SK-N-SH (cell line): Measurements from ENCODE around the gene SUPT20HL1. TPM values are rescaled to one million over a fixed set of nuclear protein-coding genes. Genes with fewer than 3 reads are reported as not detected.

Experiments used
- CTCF ChIA-PET: fragments of 300-600, 350-600 bp; formaldehyde crosslinking; extraction: SDS; loops from one replicate; lab custom pipeline; 2021; lab: Yijun Ruan, JAX
- POLR2A ChIA-PET: fragments of 350-600 bp; sonication (Branson Sonifier 250); formaldehyde crosslinking; extraction: SDS; loops from one replicate; lab custom pipeline; 2020; ENCODE audit warnings: antibody characterized with exemption, inconsistent platforms; lab: Yijun Ruan, JAX
- DNase-seq: peaks from one replicate; pipeline ENCODE4 v3.0.0; 2012
- H2AFZ ChIP-seq: fragments of 200-600 bp; sonication (generic); 2 replicates; pipeline ENCODE4 v1.8.1; 2016; ENCODE audit warnings: antibody characterized with exemption, mild to moderate bottlenecking, low read depth
- H3F3A ChIP-seq: fragments of 200-600 bp; sonication (generic); replicated peaks from 2 replicates; pipeline ENCODE3; 2016; ENCODE audit warnings: antibody characterized with exemption, mild to moderate bottlenecking; ENCODE audit not compliant: insufficient read depth
- H3K27ac ChIP-seq, 2 experiments: fragments of 200-500 bp in 1 of 2; fragments of 200-600 bp in 1 of 2; sonication (Bioruptor generic) in 1 of 2; sonication (generic), shearing (Covaris generic) in 1 of 2; 2 replicates each; pipeline versions ENCODE4 v1.5.1 to v1.6.1; 2014 to 2016; ENCODE audit warnings: low read depth in 2 of 2, inconsistent platforms in 1 of 2, low read length in 1 of 2, mild to moderate bottlenecking in 1 of 2, mixed read lengths in 1 of 2
- H3K27me3 ChIP-seq: fragments of 200-600 bp; sonication (generic), shearing (Covaris generic); 2 replicates; pipeline ENCODE4 v1.6.1; 2016; ENCODE audit warnings: mixed run types; ENCODE audit not compliant: insufficient read depth
- H3K36me3 ChIP-seq, 2 experiments: fragments of 200-500 bp in 1 of 2; fragments of 200-600 bp in 1 of 2; sonication (Bioruptor generic) in 1 of 2; sonication (generic) in 1 of 2; replicated peaks in 1 of 2; 2 replicates each; pipeline versions ENCODE3 to v1.5.1; 2014 to 2016; ENCODE audit warnings: low read length in 1 of 2, mild to moderate bottlenecking in 1 of 2; ENCODE audit not compliant: insufficient read depth in 2 of 2, control insufficient read depth in 1 of 2
- H3K4me1 ChIP-seq, 2 experiments: fragments of 200-500 bp in 1 of 2; fragments of 200-600 bp in 1 of 2; sonication (Bioruptor generic) in 1 of 2; sonication (generic), shearing (Covaris generic) in 1 of 2; 2 replicates each; pipeline versions ENCODE4 v1.5.1 to v1.6.1; 2014 to 2016; ENCODE audit warnings: low read depth in 1 of 2, low read length in 1 of 2, mixed run types in 1 of 2; ENCODE audit not compliant: insufficient read depth in 2 of 2, control insufficient read depth in 1 of 2
- H3K4me2 ChIP-seq: fragments of 200-600 bp; sonication (generic), shearing (Covaris generic); 2 replicates; pipeline ENCODE4 v1.6.1; 2017; ENCODE audit warnings: mixed run types
- H3K4me3 ChIP-seq, 2 experiments: fragments of 200-500 bp in 1 of 2; fragments of 200-600 bp in 1 of 2; sonication (Bioruptor generic) in 1 of 2; sonication (generic), shearing (Covaris generic) in 1 of 2; 2 replicates each; pipeline versions ENCODE4 v1.5.1 to v1.8.1; 2014 to 2016; ENCODE audit warnings: low read depth in 2 of 2, inconsistent platforms in 1 of 2, low read length in 1 of 2, mild to moderate bottlenecking in 1 of 2, mixed read lengths in 1 of 2, moderate library complexity in 1 of 2
- H3K79me2 ChIP-seq: fragments of 200-600 bp; sonication (generic); 2 replicates; pipeline ENCODE4 v1.8.1; 2017; ENCODE audit warnings: mild to moderate bottlenecking; ENCODE audit not compliant: insufficient read depth
- H3K9ac ChIP-seq: fragments of 200-600 bp; sonication (generic); 2 replicates; pipeline ENCODE4 v1.6.1; 2017; ENCODE audit warnings: mixed run types
- H3K9me2 ChIP-seq: fragments of 200-600 bp; sonication (generic); 2 replicates; pipeline ENCODE4 v1.6.1; 2017; ENCODE audit warnings: mixed run types
- H3K9me3 ChIP-seq: fragments of 200-600 bp; sonication (generic); 2 replicates; pipeline ENCODE4 v1.6.1; 2017; ENCODE audit warnings: mixed run types, mild to moderate bottlenecking, moderate library complexity
- H4K20me1 ChIP-seq: fragments of 200-600 bp; sonication (generic); 2 replicates; pipeline ENCODE4 v1.6.1; 2017; ENCODE audit warnings: mild to moderate bottlenecking, mixed run types; ENCODE audit not compliant: insufficient read depth
- CHD2 ChIP-seq: fragments of 150-350 bp; IDR thresholded peaks from 2 replicates; pipeline ENCODE4 v1.6.1; 2018; ENCODE audit warnings: low read length; ENCODE audit not compliant: partially characterized antibody
- EP300 ChIP-seq, 2 experiments: IDR thresholded peaks; 2 replicates each; pipeline versions ENCODE4 v1.4.0 to v1.6.1; 2012; ENCODE audit warnings: borderline replicate concordance in 1 of 2, low read depth in 1 of 2, low read length in 1 of 2
- FOSL2 ChIP-seq: IDR thresholded peaks from 2 replicates; pipeline ENCODE4 v1.4.0; 2012; ENCODE audit warnings: low read depth, mild to moderate bottlenecking, moderate library complexity, borderline replicate concordance
- FOXJ3 ChIP-seq: sonication (generic); formaldehyde crosslinking; IDR thresholded peaks from 2 replicates; pipeline ENCODE4 v1.5.1; 2020; ENCODE audit warnings: mild to moderate bottlenecking, missing genetic modification reagents
- FOXM1 ChIP-seq: IDR thresholded peaks from 2 replicates; pipeline ENCODE4 v1.4.0; 2012; ENCODE audit warnings: low read depth, mild to moderate bottlenecking
- GABPA ChIP-seq: IDR thresholded peaks from 2 replicates; pipeline ENCODE4 v1.4.0; 2012; ENCODE audit warnings: low read depth, mild to moderate bottlenecking
- JUND ChIP-seq: IDR thresholded peaks from 2 replicates; pipeline ENCODE4 v1.4.0; 2012
- MEF2A ChIP-seq: IDR thresholded peaks from 2 replicates; pipeline ENCODE4 v1.4.0; 2012; ENCODE audit warnings: low read depth, borderline replicate concordance
- RCOR1 ChIP-seq: fragments of 150-350 bp; IDR thresholded peaks from 2 replicates; pipeline ENCODE4 v1.6.1; 2017; ENCODE audit warnings: antibody characterized with exemption, low read length
- RXRA ChIP-seq: IDR thresholded peaks from 2 replicates; pipeline ENCODE4 v1.4.0; 2012; ENCODE audit warnings: low read depth, mild to moderate bottlenecking, borderline replicate concordance
- SIN3A ChIP-seq: IDR thresholded peaks from 2 replicates; pipeline ENCODE4 v1.6.1; 2012; ENCODE audit warnings: low read depth, mild to moderate bottlenecking, low read length, moderate library complexity, borderline replicate concordance
- SMC3 ChIP-seq: IDR thresholded peaks from 2 replicates; pipeline ENCODE4 v1.6.1; 2012; ENCODE audit warnings: low read depth, low read length, improper control_type of control experiment
- TAF1 ChIP-seq: IDR thresholded peaks from 2 replicates; pipeline ENCODE4 v1.6.1; 2012; ENCODE audit warnings: low read depth, mild to moderate bottlenecking, low read length, moderate library complexity, borderline replicate concordance
- TCF12 ChIP-seq: IDR thresholded peaks from 2 replicates; pipeline ENCODE4 v1.4.0; 2012
- TEAD4 ChIP-seq: IDR thresholded peaks from 2 replicates; pipeline ENCODE4 v1.4.0; 2012; ENCODE audit warnings: mild to moderate bottlenecking, borderline replicate concordance; ENCODE audit not compliant: insufficient read depth
- WGBS: methylation state at CpG from one replicate; pipeline ENCODE4 v1.1.6; 2017; ENCODE audit warnings: low lambda C conversion rate; 5-methylcytosine and 5-hydroxymethylcytosine counted together
- polyA plus RNA-seq, 3 experiments: library from polyadenylated mRNA; depleted of rRNA; stranded (reverse); fragments of >200 nt; gene quantifications; 2 replicates each; pipeline ENCODE4 v1.2.3, GENCODE V29; 2012
- TF ChIP-seq, protein P1 (sequence below): fragments of 150-350 bp; IDR thresholded peaks from 2 replicates; pipeline ENCODE4 v1.6.1; 2017; ENCODE audit warnings: antibody characterized with exemption, low read length, low read depth, borderline replicate concordance
- TF ChIP-seq, protein P2 (sequence below): IDR thresholded peaks from 2 replicates; pipeline ENCODE4 v1.4.0; 2012; ENCODE audit warnings: low read depth, borderline replicate concordance
- TF ChIP-seq, protein P3 (sequence below): IDR thresholded peaks from 2 replicates; pipeline ENCODE4 v1.4.0; 2012; ENCODE audit warnings: low read depth, borderline replicate concordance
- TF ChIP-seq, protein P4 (sequence below): fragments of 150-350 bp; IDR thresholded peaks from 2 replicates; pipeline ENCODE4 v1.6.1; 2016; ENCODE audit warnings: mild to moderate bottlenecking, low read depth, low read length

Gene SUPT20HL1
- polyA plus RNA-seq, 1 of the 3 experiments (the other 2 are of a cell fraction), result not detected

DNA sequence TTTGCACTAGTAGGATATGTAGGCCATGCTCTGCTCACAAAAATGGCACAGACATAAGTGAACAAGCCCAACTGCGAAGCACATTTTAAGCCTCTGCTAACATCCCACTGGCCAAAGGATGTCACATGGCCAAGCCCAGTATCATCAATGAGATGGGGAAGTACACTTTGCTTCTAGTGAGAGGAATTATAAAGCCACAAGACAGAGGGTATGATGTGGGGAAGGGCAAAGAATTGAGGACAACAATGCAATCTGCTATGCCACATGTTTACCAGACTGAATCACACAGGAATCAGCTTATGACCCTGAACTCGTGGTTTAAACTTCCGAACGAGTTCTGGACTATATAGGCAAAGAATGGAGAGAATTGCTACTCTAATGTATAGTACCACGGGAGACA is 39.1 kb downstream of the SUPT20HL1 start:
- Histone ChIP-seq H3K4me2 (no peak overlapping the region), H3K79me2 (no peaks in the 10 kb centered on the region), H3F3A (peaks cover 4% of the 10 kb centered on the region), H3K4me1 (no peaks in the 10 kb centered on the region), H3K9me2 (no peaks in the 10 kb centered on the region), H3K9ac (no peak overlapping the region), H3K9me3 (no peaks in the 10 kb centered on the region), H3K36me3 (no peaks in the 10 kb centered on the region), H4K20me1 (no peaks in the 10 kb centered on the region), H3K4me3 (no peak overlapping the region), H2AFZ (no peak overlapping the region), H3K27me3 (peaks cover 13% of the 10 kb centered on the region; the same call in 1 of the 2 replicates), H3K27ac (no peak overlapping the region)
- WGBS, result 30% methylated on average over 5 of the region's 5 CpGs
- DNase-seq, result no peak
- CTCF ChIA-PET, result interaction anchor here (2.0 kb wide), 1 partner anchor 99 kb away, joined by 12 read pairs; no protein-coding TSS in a partner anchor
- POLR2A ChIA-PET, result no interaction called here
- TF ChIP-seq, protein P1, sequence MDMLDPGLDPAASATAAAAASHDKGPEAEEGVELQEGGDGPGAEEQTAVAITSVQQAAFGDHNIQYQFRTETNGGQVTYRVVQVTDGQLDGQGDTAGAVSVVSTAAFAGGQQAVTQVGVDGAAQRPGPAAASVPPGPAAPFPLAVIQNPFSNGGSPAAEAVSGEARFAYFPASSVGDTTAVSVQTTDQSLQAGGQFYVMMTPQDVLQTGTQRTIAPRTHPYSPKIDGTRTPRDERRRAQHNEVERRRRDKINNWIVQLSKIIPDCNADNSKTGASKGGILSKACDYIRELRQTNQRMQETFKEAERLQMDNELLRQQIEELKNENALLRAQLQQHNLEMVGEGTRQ, result no peak
- TF ChIP-seq FOXM1 (no peak), FOSL2 (no peak), RCOR1 (no peak), CHD2 (no peak), EP300 (IDR thresholded peaks at IDR 0.05; ENCODE audit: borderline replicate concordance in 1 of 2, low read depth in 1 of 2, low read length in 1 of 2) (no peak), TAF1 (no peak), RXRA (no peak), TCF12 (no peak), SMC3 (no peak), SIN3A (no peak), FOXJ3 (no peak), JUND (no peak), MEF2A (no peak), TEAD4 (no peak), GABPA (no peak)
- TF ChIP-seq, protein P2, sequence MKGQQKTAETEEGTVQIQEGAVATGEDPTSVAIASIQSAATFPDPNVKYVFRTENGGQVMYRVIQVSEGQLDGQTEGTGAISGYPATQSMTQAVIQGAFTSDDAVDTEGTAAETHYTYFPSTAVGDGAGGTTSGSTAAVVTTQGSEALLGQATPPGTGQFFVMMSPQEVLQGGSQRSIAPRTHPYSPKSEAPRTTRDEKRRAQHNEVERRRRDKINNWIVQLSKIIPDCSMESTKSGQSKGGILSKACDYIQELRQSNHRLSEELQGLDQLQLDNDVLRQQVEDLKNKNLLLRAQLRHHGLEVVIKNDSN, result no peak
- TF ChIP-seq, protein P3, sequence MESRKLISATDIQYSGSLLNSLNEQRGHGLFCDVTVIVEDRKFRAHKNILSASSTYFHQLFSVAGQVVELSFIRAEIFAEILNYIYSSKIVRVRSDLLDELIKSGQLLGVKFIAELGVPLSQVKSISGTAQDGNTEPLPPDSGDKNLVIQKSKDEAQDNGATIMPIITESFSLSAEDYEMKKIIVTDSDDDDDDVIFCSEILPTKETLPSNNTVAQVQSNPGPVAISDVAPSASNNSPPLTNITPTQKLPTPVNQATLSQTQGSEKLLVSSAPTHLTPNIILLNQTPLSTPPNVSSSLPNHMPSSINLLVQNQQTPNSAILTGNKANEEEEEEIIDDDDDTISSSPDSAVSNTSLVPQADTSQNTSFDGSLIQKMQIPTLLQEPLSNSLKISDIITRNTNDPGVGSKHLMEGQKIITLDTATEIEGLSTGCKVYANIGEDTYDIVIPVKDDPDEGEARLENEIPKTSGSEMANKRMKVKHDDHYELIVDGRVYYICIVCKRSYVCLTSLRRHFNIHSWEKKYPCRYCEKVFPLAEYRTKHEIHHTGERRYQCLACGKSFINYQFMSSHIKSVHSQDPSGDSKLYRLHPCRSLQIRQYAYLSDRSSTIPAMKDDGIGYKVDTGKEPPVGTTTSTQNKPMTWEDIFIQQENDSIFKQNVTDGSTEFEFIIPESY, result no peak
- TF ChIP-seq, protein P4, sequence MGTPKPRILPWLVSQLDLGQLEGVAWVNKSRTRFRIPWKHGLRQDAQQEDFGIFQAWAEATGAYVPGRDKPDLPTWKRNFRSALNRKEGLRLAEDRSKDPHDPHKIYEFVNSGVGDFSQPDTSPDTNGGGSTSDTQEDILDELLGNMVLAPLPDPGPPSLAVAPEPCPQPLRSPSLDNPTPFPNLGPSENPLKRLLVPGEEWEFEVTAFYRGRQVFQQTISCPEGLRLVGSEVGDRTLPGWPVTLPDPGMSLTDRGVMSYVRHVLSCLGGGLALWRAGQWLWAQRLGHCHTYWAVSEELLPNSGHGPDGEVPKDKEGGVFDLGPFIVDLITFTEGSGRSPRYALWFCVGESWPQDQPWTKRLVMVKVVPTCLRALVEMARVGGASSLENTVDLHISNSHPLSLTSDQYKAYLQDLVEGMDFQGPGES, result no peak
